GM18498 (cell line): ENCODE results near the gene ASB10.

Experiments used
- ATAC-seq: cut with Tn5 transposase; IDR thresholded peaks from one replicate; pipeline ENCODE4 v1.9.1; 2021; ENCODE audit warnings: mild to moderate bottlenecking, moderate library complexity; ENCODE audit not compliant: unreplicated experiment

Gene ASB10

GRCh38 chr7:151186640-151187408, at the start of gene ASB10:
Gene ASB10 (minus strand): TSS chr7:151187250. CDS start chr7:151187130, 120 bp downstream.
- ATAC-seq = no peak

- no peak for ATAC-seq
These were observed 49.4 kb upstream of the ASB10 start for GRCh38 chr7:151236406-151236805.

GRCh38 chr7:151235091-151235787, 48.2 kb upstream of the ASB10 start:
- no peak for ATAC-seq

- no peak for ATAC-seq
These were observed 46.8 kb upstream of the ASB10 start for GRCh38 chr7:151233804-151234203.

- ATAC-seq = peak; percentile 43
These were observed 46.1 kb upstream of the ASB10 start for GRCh38 chr7:151232917-151233701.

GRCh38 chr7:151232091-151232916, 45.3 kb upstream of the ASB10 start, which contains the start of gene CHPF2:
Gene CHPF2 (plus strand): TSS chr7:151232483. CDS start chr7:151234012, 1,529 bp downstream.
- peak; percentile 96 for ATAC-seq

- no peak for ATAC-seq
These were observed 44.0 kb upstream of the ASB10 start for GRCh38 chr7:151231080-151231479.

- ATAC-seq = no peak
These were observed 42.2 kb upstream of the ASB10 start for GRCh38 chr7:151229249-151229648.

- no peak for ATAC-seq
These were observed 41.2 kb upstream of the ASB10 start for GRCh38 chr7:151228024-151228866.

- peak; percentile 99 for ATAC-seq
These were observed 40.1 kb upstream of the ASB10 start, which contains the start of gene ABCF2 for GRCh38 chr7:151226875-151227782. Gene ABCF2 (minus strand): TSS chr7:151227205. CDS start chr7:151226458, 747 bp downstream.

GRCh38 chr7:151226560-151226874, 39.5 kb upstream of the ASB10 start:
- no peak for ATAC-seq

DNA sequence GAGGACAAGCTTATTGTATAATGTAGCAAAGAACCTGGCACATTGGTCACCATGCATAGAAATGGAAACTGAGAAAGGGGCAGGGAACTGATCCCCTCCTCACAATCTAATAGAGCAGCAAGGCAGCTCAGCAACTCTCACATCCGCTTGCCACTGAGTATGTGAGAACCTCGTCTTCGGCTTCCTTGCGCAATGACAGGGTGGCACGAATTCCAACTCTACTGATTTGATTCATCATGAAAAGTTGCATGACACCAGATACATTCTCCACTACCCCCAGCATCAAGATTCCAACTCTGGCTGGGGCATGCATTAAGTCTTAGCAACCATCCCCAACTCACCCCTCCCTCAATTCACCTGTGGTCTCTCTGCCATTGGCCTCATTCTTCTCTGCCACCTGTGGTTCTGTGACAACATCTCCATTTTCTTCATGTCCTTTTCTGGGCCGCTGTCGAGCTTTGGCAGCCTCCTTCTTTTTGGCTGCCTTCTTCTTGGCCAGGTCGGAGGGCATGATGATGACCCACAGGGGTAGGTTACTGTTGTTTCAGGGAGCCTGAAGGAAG, 39.0 kb upstream of the ASB10 start:
- no peak for ATAC-seq

- no peak for ATAC-seq
These were observed 36.7 kb upstream of the ASB10 start for GRCh38 chr7:151223728-151224127.

DNA sequence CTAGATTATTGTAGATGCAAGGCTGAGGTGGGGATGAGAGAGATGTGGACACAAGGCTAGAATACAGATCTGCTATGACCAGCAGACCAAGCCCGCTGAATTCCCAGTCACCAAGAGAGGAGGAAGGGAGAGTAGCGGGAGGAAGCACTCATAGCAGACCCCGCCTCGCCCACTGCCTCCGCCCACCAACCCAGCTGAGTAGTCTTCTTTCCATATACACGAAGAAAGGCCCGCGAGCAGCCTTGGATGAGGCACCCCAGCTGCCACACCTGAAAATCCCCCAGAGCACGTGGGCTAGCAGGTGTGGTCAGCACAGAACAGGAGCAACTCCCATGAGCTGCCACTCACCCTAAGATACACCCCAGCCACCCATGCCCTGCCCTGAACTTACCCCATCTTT, 31.1 kb upstream of the ASB10 start:
- ATAC-seq = no peak

DNA sequence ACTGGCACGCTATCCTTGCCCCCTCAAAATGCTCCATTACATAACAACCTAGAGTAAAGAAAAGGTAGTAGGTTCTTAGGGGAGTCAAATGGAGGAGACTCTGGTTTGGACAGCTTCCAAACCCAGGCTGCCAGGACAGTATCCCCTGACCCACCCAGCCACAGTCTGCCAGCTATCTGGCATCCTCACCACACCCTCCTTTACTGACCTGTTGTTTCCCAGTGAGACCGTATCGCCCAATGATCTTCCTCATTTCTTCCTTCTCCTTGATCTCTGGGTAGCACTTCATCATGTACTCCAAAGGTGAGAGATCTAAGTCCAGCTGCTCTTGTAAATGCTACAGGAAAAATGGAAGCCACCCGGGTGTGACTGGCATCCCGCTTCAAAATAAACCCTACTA, 28.3 kb upstream of the ASB10 start:
- ATAC-seq = no peak

GRCh38 chr7:151213826-151214225, 26.8 kb upstream of the ASB10 start:
- ATAC-seq = no peak

GRCh38 chr7:151212626-151213025, 25.6 kb upstream of the ASB10 start:
- no peak for ATAC-seq

GRCh38 chr7:151211155-151211772, 24.2 kb upstream of the ASB10 start:
- ATAC-seq = no peak
